Mesothelial cell of epicardium (in vitro differentiated cells): ENCODE results near the gene OXSR1. TPM values are rescaled to one million over a fixed set of nuclear protein-coding genes. Genes with fewer than 3 reads are reported as not detected.

Experiments
- DNase-seq, 2 experiments: peaks; one replicate each; pipeline ENCODE4 v3.0.0; 2021; ENCODE audit warnings: low spot score in 2 of 2; ENCODE audit not compliant: unreplicated experiment in 2 of 2
- H3K27ac Mint-ChIP-seq: 2 replicates; pipeline ENCODE4 v1.8.0; 2021; ENCODE audit warnings: mixed read lengths
- H3K27me3 Mint-ChIP-seq: 2 replicates; pipeline ENCODE4 v1.8.0; 2021; ENCODE audit warnings: low read depth, mixed read lengths
- H3K36me3 Mint-ChIP-seq: 2 replicates; pipeline ENCODE4 v1.8.0; 2021; ENCODE audit warnings: mixed read lengths
- H3K4me1 Mint-ChIP-seq: 2 replicates; pipeline ENCODE4 v1.8.0; 2021; ENCODE audit warnings: mixed read lengths
- H3K4me3 Mint-ChIP-seq: 2 replicates; pipeline ENCODE4 v1.8.0; 2021; ENCODE audit warnings: mild to moderate bottlenecking, moderate library complexity, mixed read lengths
- H3K9me3 Mint-ChIP-seq: 2 replicates; pipeline ENCODE4 v1.8.0; 2021; ENCODE audit warnings: mixed read lengths
- total RNA-seq: library from RNA; stranded (reverse); gene quantifications from 3 replicates; pipeline ENCODE4 v1.2.1, GENCODE V29; 2021
- TF ChIP-seq, protein P1 (sequence below): fragments of 200-600 bp; sonication (generic); IDR thresholded peaks from one replicate; pipeline ENCODE4 v1.5.0; 2021; ENCODE audit warnings: antibody characterized with exemption; ENCODE audit not compliant: unreplicated experiment

The OXSR1 gene
- total RNA-seq, 1 donor from 2014 or later = 42.6 TPM

GRCh38 chr3:38137615-38138348 is 27.6 kb upstream of the OXSR1 start:
- Mint-ChIP-seq H3K4me3 (peak overlapping the region; percentile 88), H3K9me3 (no peaks in the 10 kb centered on the region), H3K4me1 (peaks cover 56% of the 10 kb centered on the region), H3K27me3 (no peaks in the 10 kb centered on the region), H3K27ac (peak overlapping the region; percentile 98), H3K36me3 (peaks cover 13% of the 10 kb centered on the region)
- TF ChIP-seq, protein P1, sequence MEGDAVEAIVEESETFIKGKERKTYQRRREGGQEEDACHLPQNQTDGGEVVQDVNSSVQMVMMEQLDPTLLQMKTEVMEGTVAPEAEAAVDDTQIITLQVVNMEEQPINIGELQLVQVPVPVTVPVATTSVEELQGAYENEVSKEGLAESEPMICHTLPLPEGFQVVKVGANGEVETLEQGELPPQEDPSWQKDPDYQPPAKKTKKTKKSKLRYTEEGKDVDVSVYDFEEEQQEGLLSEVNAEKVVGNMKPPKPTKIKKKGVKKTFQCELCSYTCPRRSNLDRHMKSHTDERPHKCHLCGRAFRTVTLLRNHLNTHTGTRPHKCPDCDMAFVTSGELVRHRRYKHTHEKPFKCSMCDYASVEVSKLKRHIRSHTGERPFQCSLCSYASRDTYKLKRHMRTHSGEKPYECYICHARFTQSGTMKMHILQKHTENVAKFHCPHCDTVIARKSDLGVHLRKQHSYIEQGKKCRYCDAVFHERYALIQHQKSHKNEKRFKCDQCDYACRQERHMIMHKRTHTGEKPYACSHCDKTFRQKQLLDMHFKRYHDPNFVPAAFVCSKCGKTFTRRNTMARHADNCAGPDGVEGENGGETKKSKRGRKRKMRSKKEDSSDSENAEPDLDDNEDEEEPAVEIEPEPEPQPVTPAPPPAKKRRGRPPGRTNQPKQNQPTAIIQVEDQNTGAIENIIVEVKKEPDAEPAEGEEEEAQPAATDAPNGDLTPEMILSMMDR = no peak
- DNase-seq = no peak

DNA sequence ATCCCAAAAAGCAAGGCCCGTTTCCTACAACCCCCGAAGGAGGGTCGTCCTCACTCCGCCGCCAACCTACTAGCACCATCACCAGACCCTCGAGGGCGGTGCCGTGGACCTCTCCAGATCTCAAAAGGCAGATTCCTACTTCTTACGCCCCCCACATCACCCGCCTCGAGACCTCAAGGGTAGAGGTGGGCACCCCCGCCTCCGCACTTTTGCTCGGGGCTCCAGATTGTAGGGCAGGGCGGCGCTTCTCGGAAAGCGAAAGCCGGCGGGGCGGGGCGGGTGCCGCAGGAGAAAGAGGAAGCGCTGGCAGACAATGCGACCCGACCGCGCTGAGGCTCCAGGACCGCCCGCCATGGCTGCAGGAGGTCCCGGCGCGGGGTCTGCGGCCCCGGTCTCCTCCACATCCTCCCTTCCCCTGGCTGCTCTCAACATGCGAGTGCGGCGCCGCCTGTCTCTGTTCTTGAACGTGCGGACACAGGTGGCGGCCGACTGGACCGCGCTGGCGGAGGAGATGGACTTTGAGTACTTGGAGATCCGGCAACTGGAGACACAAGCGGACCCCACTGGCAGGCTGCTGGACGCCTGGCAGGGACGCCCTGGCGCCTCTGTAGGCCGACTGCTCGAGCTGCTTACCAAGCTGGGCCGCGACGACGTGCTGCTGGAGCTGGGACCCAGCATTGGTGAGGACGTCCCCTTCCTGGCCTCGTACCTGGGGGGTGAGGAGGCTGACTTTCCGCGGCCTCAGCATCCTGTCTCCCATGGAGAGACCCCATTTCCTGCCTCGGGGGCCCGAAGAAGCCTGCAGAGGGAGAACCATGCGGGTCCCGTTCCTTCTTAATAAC is 26.8 kb upstream of the OXSR1 start, which contains the start of gene MYD88:
TSS of gene MYD88 (plus strand) at position 313 of the 842 bp plus-strand sequence. CDS start at position 353, 40 bp downstream.
- Mint-ChIP-seq H3K27me3 (no peaks in the 10 kb centered on the region), H3K4me3 (peak within 1 kb of the TSS; percentile 88), H3K4me1 (peaks cover 48% of the 10 kb centered on the region), H3K27ac (peak within 1 kb of the TSS; percentile 98), H3K36me3 (peaks cover 13% of the 10 kb centered on the region), H3K9me3 (no peaks in the 10 kb centered on the region)
- TF ChIP-seq, protein P1 = peak; percentile 17
- DNase-seq = peak in 1 of 2 experiments; percentile 78

DNA sequence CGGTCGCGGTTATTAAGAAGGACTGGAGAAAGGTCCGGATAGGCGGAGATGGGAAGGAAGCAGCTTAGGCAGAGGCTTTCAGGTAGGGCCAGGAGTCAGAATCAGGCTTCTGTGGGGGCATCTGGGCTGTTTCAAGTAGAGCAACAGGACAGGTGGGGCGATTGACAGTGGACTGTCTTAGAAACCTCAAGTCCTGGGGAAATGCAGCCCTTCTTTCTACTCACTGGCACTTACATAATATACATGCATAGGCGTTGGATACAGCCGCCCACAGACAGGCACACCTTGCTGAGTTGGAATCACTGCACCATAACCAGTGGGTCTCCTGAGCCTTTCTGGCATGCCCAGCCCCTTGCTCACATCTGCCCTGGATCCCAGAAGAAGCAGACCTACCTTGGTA is 26.1 kb upstream of the OXSR1 start:
- Mint-ChIP-seq H3K4me1 (peaks cover 43% of the 10 kb centered on the region), H3K4me3 (peak overlapping the region; percentile 88), H3K9me3 (no peaks in the 10 kb centered on the region), H3K27me3 (no peaks in the 10 kb centered on the region), H3K36me3 (peaks cover 10% of the 10 kb centered on the region), H3K27ac (peak overlapping the region; percentile 98)
- TF ChIP-seq, protein P1 = no peak
- no peak for DNase-seq

- TF ChIP-seq, protein P1 = no peak
- DNase-seq = peak in 1 of 2 experiments; percentile 33
- H3K27ac Mint-ChIP-seq = peak overlapping the region; percentile 98
Observed at GRCh38 chr3:38139652-38140051, 25.7 kb upstream of the OXSR1 start.

DNA sequence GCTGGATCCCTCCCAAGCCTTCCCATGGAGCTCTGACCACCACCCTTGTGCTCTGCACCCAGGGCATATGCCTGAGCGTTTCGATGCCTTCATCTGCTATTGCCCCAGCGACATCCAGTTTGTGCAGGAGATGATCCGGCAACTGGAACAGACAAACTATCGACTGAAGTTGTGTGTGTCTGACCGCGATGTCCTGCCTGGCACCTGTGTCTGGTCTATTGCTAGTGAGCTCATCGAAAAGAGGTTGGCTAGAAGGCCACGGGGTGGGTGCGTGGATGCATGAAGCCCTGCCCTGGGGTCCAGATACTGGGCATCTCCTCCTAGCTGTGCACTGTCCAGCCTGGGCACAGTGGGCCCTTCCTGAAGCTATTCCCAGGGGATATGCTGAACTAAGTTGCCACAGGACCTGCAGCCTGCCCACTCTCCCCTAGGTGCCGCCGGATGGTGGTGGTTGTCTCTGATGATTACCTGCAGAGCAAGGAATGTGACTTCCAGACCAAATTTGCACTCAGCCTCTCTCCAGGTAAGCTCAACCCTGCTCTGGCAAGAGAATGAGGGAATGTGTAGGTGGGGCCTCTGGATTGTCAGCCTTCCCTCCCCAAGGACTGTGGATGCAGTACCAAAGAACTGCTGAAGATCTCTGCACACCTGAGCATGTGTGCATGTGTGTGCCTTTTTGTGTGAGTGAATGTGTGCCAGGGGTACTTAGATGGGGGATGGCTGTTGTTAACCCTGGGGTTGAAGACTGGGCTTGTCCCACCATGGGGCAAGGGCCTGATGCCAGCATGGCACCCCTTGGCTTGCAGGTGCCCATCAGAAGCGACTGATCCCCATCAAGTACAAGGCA is 24.8 kb upstream of the OXSR1 start:
- Mint-ChIP-seq H3K9me3 (peaks cover 2% of the 10 kb centered on the region), H3K27me3 (no peaks in the 10 kb centered on the region), H3K36me3 (peaks cover 8% of the 10 kb centered on the region), H3K27ac (no peak overlapping the region), H3K4me1 (peaks cover 32% of the 10 kb centered on the region), H3K4me3 (no peak overlapping the region)
- TF ChIP-seq, protein P1 = no peak
- peak in 1 of 2 experiments; percentile 24 for DNase-seq

More at GRCh38 chr3:38139652-38140051, 25.7 kb upstream of the OXSR1 start:
- Mint-ChIP-seq H3K9me3 (no peaks in the 10 kb centered on the region), H3K4me1 (peaks cover 39% of the 10 kb centered on the region), H3K27me3 (no peaks in the 10 kb centered on the region), H3K4me3 (peak overlapping the region; percentile 88), H3K36me3 (peaks cover 8% of the 10 kb centered on the region)
